Right lobe of liver (tissue), 6 donors: ENCODE measurements around the gene CACNA1S. TPM values are rescaled to one million over a fixed set of nuclear protein-coding genes. Genes with fewer than 3 reads are reported as not detected.

ENCODE experiments used
- ATAC-seq, 4 donors: fragments of 200-7000 bp; cut with Tn5 transposase; one replicate each; pipeline ENCODE4 v1.9.1; 2020; ENCODE audit warnings: mild to moderate bottlenecking in 4 of 4, moderate library complexity in 4 of 4
- DNase-seq, 3 donors: peaks; one replicate each; pipeline ENCODE4 v3.0.0-alpha.2; 2020
- H3K27ac ChIP-seq, 3 donors: fragments of 200-600 bp; one replicate each; pipeline ENCODE4 v1.8.0; 2022
- H3K27me3 ChIP-seq, 2 donors: fragments of 200-600 bp; one replicate each; pipeline ENCODE4 v1.8.0; 2022
- H3K36me3 ChIP-seq, 4 donors: fragments of 200-600 bp; sonication (generic) in 1 of 4; one replicate each; pipeline versions ENCODE4 v1.5.1 to v1.8.0; 2017 to 2022; ENCODE audit warnings: control low read depth in 1 of 4
- H3K4me1 ChIP-seq, 4 donors: fragments of 200-600 bp; sonication (generic) in 1 of 4; one replicate each; pipeline versions ENCODE4 v1.5.1 to v1.8.0; 2017 to 2022; ENCODE audit warnings: control low read depth in 1 of 4
- H3K4me3 ChIP-seq, 3 donors: fragments of 200-600 bp; one replicate each; pipeline ENCODE4 v1.8.0; 2022
- H3K9me3 ChIP-seq, 4 donors: fragments of 200-600 bp; sonication (generic) in 1 of 4; one replicate each; pipeline versions ENCODE4 v1.5.1 to v1.8.0; 2017 to 2022; ENCODE audit warnings: control low read depth in 1 of 4
- POLR2A ChIP-seq: fragments of 450-650 bp; IDR thresholded peaks from one replicate; pipeline ENCODE4 v1.6.1; 2017; ENCODE audit warnings: antibody characterized with exemption, mild to moderate bottlenecking
- WGBS: methylation state at CpG from one replicate; pipeline ENCODE4 v1.1.6; 2018; ENCODE audit warnings: low coverage, low lambda C conversion rate; ENCODE audit not compliant: insufficient coverage; ENCODE audit errors: missing lambda C conversion rate; 5-methylcytosine and 5-hydroxymethylcytosine counted together
- intact Hi-C, 2 donors: fragments of 100-400 bp; cut with DNase I; formaldehyde crosslinking; loops; one replicate each; pipeline versions ENCODE4 v1.11.2 to v1.14.1; 2022
- total RNA-seq, 6 experiments: library from RNA; depleted of rRNA in 2 of 6; stranded (reverse); fragments of >200 nt in 2 of 6; fragmentation: NEBNext Ultra II Directional in 3 of 6; extraction: Animal tissue kit (Norgen Biotek cat#: 25700) in 3 of 6; gene quantifications; one replicate each; pipeline versions ENCODE4 v1.1.0 to v1.2.4, GENCODE V29; 2016 to 2023
- TF ChIP-seq, protein P1 (sequence below), 4 donors: fragments of 200-600 bp in 3 of 4; fragments of 450-650 bp in 1 of 4; IDR thresholded peaks; one replicate each; pipeline versions ENCODE4 v1.5.1 to v1.8.0; 2016 to 2022; ENCODE audit warnings: antibody characterized with exemption in 4 of 4, mild to moderate bottlenecking in 2 of 4
- donor health status: DM: no; HTN: yes; CAD: no.
- donor health status: DM: no; HTN: no; CAD: no.
- donor health status: DM: no; HTN: no; CAD: no.
- donor health status: DM: no; HTN: yes; CAD: no.
- donor health status: DM: no; HTN: yes; CAD: no.

Gene CACNA1S
- total RNA-seq, 6 experiments from 2014 or later = 0.12 TPM; not detected in 5

DNA sequence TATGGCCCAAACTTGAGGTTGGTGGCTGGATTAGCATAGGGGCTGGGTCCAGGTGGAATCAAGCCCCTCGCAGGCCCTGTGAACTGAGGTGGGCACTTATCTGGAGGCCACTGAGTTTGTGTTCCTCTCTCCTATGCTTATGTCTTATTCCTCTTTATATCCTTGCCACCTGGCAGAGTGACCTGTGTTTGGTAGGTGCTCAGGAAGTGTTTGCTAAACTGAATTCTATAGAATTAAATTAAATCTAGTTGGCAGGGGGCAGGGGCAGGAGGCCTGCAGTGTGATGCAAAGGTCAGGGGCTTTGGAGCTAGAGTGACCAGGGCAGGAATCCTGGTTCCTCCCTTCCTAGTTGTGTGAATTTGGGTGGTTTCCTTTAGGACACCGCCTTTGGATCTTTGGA, 43.1 kb upstream of the CACNA1S start:
- Histone ChIP-seq H3K4me1 (peaks cover 0 to 6% (median 2%) of the 10 kb centered on the region in 4 donors), H3K9me3 (no peaks in the 10 kb centered on the region), H3K36me3 (peaks cover 0 to 6% (median 0%) of the 10 kb centered on the region in 4 donors), H3K4me3 (no peak overlapping the region), H3K27me3 (no peaks in the 10 kb centered on the region), H3K27ac (no peak overlapping the region)
- ATAC-seq (no peak), DNase-seq (no peak)
- 83% methylated on average over 1 of the region's 2 CpGs for WGBS
- intact Hi-C loops = no loop called here
- TF ChIP-seq POLR2A = no peak
- TF ChIP-seq, protein P1, sequence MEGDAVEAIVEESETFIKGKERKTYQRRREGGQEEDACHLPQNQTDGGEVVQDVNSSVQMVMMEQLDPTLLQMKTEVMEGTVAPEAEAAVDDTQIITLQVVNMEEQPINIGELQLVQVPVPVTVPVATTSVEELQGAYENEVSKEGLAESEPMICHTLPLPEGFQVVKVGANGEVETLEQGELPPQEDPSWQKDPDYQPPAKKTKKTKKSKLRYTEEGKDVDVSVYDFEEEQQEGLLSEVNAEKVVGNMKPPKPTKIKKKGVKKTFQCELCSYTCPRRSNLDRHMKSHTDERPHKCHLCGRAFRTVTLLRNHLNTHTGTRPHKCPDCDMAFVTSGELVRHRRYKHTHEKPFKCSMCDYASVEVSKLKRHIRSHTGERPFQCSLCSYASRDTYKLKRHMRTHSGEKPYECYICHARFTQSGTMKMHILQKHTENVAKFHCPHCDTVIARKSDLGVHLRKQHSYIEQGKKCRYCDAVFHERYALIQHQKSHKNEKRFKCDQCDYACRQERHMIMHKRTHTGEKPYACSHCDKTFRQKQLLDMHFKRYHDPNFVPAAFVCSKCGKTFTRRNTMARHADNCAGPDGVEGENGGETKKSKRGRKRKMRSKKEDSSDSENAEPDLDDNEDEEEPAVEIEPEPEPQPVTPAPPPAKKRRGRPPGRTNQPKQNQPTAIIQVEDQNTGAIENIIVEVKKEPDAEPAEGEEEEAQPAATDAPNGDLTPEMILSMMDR (IDR thresholded peaks at IDR 0.05) = no peak

DNA sequence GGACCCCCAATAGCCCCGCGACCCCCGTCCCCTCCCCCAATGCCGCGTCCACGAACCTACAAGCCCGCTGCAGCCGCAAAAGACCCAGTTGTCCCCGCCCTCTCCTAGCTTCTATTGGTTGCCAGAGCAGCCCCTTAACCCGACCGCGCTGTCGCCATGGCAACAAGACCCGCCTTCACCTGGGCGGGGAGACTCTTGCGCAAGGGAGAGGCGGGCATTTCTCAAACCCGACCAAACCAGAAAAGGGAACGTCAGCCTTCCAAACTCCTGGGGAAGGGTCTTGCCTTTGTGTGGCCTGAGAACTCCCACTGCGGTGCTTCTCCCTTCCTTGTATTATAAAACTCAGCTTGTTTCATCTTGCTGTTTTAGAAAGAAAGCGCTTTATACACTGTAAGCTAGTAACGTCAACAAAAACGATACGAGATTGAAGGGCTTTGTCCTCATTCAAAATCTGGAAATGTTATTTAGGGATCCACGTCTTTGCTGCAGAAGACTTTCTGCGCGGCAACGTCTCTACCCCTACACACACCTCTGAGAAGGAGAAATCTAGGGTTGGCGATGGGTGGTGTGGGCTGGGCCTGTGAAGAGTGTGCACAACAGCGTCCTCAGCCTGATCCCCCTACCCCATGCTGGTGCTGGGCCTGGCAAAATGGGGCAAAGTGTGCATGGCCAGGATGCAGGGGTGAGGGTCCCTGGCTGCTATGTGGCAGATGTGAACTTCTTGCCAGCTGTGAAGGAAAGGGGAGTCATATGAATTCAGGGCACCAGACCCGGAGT, 42.4 kb upstream of the CACNA1S start, which contains the start of gene TMEM9:
Gene TMEM9, minus strand, starts transcription at position 86 of the 777 bp plus-strand sequence. CDS start 551 bp downstream, outside the sequence.
- H3K36me3 ChIP-seq = peaks cover 0 to 7% (median 0%) of the 10 kb centered on the region in 4 donors
- H3K4me1 ChIP-seq = peaks cover 0 to 6% (median 2%) of the 10 kb centered on the region in 4 donors
- no peaks in the 10 kb centered on the region for H3K9me3 ChIP-seq
- DNase-seq = peak; percentile 98 to 99 (median 98)
- intact Hi-C loops = no loop called here
- 10% methylated on average over 22 of the region's 31 CpGs for WGBS
- ATAC-seq = peak; percentile 95 to 97 (median 96)
- no peaks in the 10 kb centered on the region for H3K27me3 ChIP-seq
- peak within 1 kb of the TSS; percentile 71 to 94 (median 87) for H3K4me3 ChIP-seq
- TF ChIP-seq POLR2A = no peak
- TF ChIP-seq, protein P1 (IDR thresholded peaks at IDR 0.05) = no peak
- H3K27ac ChIP-seq = peak within 1 kb of the TSS; percentile 53 to 78 (median 54)

DNA sequence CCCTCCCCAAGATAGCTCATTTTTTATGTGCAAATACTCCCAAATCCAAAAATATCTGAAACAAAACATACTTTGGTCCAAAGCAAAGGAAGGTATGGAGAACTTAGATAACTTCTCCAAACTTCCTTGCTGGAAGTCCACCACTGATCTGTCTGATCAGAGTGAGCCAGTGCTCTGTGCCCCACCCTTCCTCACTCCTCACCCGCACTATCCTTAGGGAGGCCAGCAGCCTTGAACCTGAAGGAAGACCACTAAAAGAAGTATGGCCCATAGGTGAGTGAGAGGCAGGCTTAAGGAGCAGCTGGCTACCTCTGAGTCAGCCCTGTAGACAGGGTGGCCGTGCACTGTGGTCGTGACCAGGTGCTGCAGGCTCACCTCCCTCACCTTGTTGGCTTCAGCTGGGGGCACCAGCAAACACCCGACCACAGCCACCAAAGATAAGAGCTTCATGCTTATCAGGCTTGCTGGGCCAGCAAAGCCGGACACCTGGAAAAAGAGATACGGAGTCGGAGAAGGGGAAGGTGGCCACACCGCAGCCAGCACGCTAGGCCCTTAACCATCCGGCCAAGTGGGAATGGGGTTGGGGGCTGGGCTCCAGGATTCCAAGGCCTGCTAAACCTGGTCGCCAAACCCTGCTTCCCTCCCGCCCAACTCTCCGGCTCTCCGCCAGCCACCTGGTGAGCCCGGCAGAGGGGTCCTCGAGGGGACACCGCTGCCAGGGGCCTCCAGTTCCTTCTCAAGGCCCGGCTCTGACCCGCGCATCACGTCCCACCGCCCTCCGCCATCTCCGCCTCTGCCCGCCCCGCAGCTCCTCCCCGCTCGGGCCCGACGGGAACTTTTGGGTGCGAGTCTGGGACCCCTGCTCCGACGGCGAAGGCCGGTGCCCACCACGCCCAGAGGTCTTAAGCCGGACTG, 41.5 kb upstream of the CACNA1S start:
- ATAC-seq (peak; percentile 80 to 83 (median 82)), DNase-seq (no peak)
- intact Hi-C loops = no loop called here
- Histone ChIP-seq H3K4me3 (peak overlapping the region; percentile 71 to 94 (median 87)), H3K4me1 (peaks cover 0 to 6% (median 2%) of the 10 kb centered on the region in 4 donors), H3K36me3 (peaks cover 0 to 7% (median 0%) of the 10 kb centered on the region in 4 donors), H3K27me3 (no peaks in the 10 kb centered on the region), H3K27ac (peak overlapping the region; percentile 53 to 78 (median 54)), H3K9me3 (no peaks in the 10 kb centered on the region)
- 0% methylated on average over 24 of the region's 37 CpGs for WGBS
- TF ChIP-seq, protein P1 (IDR thresholded peaks at IDR 0.05) = no peak
- TF ChIP-seq POLR2A = no peak

DNA sequence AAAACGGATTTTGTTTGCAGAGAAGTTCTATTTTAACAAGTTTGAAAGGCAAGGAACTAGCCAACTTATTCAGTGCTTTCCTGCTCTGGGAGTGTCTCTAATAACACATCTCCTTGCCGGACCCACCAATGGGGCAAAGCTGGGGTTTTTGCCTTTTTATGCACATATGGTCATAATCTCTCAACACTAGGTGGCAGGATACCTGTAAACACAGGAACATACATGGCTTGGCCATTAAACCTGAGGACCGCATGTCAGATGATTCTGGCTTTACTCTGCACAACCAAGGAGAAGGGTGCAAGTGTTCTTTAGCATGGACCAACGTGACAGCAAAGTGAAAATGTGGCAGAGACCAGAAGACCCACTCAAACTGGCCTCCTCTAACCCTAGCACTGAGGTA, 37.2 kb upstream of the CACNA1S start:
- H3K36me3 ChIP-seq = peaks cover 0 to 15% (median 7%) of the 10 kb centered on the region in 4 donors
- H3K4me3 ChIP-seq = no peak overlapping the region
- TF ChIP-seq POLR2A = no peak
- TF ChIP-seq, protein P1 (IDR thresholded peaks at IDR 0.05) = peak; percentile 44 to 59 (median 52)
- peak; percentile 48 to 56 (median 52) for ATAC-seq
- intact Hi-C loops = no loop called here
- no peaks in the 10 kb centered on the region for H3K9me3 ChIP-seq
- no peak overlapping the region for H3K27ac ChIP-seq
- no peaks in the 10 kb centered on the region for H3K27me3 ChIP-seq
- WGBS = 49% methylated on average over 4 of the region's 4 CpGs
- peaks cover 0 to 6% (median 0%) of the 10 kb centered on the region in 4 donors for H3K4me1 ChIP-seq
- DNase-seq = no peak
